GM19351 (cell line): Measurements from ENCODE around the gene ARHGEF19.

Source experiments
- ATAC-seq: cut with Tn5 transposase; IDR thresholded peaks from one replicate; pipeline ENCODE4 v1.9.1; 2021; ENCODE audit warnings: mild to moderate bottlenecking, moderate library complexity; ENCODE audit not compliant: unreplicated experiment

ARHGEF19 gene

DNA sequence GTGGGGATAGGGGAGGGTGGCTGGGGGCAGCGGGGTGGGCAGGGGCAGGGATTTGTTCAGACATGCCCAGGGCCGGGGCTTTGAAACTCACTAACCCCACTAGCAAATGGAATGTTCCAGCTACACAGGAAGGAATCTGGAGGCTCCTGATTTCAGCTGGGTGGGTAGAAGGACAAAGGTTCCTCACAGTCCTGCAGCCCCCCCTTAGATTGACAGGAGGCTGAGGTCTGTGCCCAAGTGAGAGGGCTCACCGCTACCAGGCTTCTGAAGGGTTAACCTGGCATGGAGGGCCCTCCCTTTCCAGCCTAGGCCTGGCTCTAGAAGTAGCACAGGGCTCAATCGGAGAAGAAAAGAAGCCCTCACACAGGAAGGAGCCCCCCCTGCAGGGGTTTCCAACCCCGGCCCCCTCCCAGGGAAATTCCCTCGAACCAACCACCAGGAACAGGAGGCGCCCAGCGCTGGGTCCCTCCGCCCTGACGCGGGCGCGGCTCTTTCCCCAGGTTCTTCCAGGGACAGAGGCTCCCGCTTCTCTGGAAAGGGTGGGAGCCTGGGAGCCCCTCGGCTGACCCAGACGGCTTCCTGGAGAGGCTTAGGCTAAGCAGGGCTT lies 59.9 kb downstream of the ARHGEF19 start:
- ATAC-seq, result no peak

DNA sequence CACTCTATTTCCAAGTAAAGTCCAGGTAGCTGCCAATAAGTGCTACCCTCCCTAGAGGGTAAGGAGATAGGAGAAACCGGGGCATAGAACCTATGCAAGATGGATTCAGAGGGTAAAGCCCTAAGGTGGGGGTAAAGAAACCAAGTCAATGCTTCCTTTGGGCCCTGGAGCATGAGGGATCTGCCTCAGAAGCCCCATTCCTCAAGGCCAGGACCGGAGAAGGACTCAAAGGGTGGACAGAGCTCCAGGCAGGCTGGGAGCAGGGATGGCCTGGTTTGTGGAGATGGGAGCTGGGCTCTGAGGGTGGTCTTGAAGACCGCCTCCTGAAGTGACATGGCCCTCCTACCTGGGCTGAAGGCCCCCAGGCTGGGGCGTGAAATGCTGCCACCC lies 60.5 kb downstream of the ARHGEF19 start:
- ATAC-seq, result no peak

DNA sequence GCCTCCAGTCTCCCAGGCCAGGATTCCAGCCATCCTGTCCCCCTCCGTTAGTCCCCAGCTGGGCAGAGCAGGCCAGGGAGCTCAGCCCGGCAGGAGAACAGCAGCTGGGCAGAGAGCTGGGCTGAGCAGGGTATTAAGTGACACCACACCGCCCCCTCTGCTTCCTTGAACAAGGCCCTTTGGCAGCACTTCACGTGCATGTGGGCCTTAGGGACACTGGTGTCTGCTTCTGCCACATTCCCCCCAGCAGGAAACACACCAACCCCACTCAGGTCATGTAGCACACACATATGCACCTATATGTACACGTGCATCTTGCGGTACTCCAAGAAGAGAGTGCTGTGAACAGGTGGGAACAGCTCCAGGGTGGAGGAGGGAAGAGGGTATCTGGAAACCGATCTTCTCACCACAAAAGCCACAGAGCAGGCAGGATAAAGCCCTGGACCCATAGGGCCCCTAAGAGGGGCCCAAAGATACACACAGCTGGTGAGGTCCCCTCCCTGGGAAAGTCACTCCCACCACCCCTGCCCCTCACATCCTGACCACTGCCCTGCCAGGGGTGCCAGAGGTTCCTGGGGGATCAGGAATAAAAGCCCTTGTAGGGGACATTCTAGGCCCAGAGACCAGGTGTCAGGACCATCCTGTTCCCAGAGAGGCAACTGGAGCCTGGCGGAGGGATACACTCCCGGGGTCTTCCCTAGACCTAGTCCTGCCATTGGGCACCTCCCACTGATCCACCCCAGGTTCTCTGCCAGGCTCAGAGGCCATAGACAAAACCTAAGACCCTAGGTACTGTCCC lies 61.1 kb downstream of the ARHGEF19 start:
- no peak for ATAC-seq

DNA sequence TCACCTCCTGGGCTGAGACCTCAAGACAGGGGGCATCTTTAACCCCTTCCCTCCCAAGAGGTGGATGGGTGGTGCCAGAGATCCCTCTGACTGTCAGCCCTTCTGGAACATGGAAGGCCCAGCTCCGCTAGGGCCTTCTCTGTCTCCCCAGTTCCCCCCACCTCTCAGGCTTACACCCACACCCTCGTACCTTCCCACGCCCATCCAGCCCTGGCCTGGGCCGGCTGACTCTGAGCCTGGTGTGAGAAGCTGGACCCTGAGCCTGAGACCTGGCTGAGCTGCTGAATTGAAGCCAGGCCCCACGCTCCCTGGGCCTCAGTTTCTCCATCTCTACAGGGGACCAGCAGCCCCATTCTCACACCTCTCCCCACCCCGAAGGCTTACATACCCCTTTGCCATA lies 61.9 kb downstream of the ARHGEF19 start:
- ATAC-seq, result no peak

DNA sequence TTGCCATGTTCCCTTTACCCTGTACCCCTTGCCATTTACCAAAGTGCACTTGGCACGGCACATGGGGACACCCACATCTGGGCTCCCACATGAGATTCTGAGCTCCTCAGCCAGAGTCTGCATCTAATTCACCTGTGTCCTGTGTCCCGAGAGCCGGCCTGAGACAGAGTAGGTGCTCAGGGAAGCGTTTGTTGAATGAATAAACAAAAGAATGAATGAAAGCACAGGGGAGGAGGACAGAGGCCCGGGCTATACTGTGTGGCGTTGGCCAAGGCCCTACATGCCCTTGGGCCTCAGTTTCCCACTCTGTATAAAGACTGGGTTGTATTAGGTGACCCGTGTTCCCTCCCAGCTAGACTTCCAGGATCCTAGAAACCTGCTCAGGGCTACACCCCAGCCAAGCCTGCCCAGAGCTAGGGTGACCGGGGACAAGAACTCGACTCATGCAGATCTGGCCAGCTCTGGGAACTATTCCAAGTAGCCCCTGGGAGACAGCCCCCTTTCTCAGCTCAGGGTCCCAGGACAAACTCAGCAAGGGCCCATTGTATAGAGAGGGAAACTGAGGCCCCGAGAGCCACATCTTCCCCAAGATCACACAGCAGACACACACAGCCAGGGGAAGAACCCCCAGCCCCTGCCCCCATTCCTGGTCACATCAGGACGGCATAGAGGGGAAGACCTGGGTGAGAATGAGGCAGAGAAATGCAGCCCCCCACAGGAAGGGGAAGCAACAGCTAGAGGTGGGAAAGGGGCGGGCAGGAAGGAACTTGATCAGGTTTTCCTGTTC lies 62.6 kb downstream of the ARHGEF19 start:
- no peak for ATAC-seq

DNA sequence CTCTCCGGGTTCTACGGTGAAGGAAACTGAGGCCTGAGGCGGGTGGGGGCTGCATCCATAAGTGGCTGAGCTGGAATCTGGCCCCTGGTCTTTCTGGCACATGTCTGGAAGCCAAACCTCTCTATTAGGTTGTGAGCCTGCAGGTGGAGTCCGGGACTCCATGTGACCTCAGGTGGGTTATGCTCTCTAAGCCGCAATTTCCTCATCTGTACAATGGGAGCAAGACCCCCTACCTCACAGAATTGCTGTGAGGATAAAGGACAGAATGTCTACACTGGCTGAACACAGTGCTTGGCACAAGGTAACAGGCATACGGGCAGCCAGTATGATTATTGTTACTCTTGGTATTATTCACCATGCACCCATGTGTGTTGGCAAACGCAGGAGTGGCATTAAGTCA lies 63.3 kb downstream of the ARHGEF19 start:
- ATAC-seq, result no peak

DNA sequence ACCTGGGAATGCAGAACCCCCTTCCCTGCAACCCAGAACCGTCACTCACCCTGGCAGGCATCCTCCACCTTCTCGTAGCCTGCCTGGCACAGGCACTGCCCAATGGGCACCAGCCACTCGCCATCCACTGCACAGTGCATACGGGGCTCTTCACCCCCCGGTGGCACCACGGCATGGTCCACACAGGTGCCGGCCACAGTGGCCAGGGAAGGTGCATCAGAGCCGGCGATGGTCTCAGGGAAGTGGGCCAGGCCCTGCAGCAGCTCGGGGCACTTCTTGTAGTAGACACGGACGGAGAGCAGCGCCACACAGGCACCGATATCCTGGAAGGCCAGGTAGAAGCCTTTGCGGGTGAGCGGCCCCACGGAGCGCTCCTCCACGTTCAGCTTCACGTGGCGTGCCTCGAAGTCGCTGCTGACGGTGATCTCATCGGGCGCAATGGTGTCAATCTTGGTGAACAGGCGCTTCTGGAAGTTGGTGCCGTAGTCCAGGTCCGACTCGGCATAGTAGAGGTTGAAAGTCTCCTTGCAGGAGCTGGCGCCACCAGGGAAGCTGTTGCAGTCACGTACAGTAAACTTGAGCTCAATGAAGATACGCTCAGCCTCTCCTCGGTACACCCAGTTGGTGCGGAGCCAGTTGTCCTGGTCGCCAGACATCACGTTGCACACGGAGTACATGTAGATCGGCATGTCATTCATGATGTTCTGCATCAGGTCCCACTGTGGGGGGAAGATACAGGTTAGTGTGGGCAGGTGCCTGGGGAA lies 63.9 kb downstream of the ARHGEF19 start:
- no peak for ATAC-seq
